Breast epithelium (tissue), 3 donors: ENCODE measurements around the gene MEIS2.

Experiments
- CTCF ChIP-seq, 3 donors: fragments of 450-650 bp; IDR thresholded peaks; one replicate each; pipeline ENCODE4 v1.5.1; 2016 to 2017; ENCODE audit warnings: antibody characterized with exemption in 3 of 3, mild to moderate bottlenecking in 3 of 3, moderate library complexity in 3 of 3
- POLR2A ChIP-seq: fragments of 450-650 bp; IDR thresholded peaks from one replicate; pipeline ENCODE4 v1.6.1; 2016; ENCODE audit warnings: antibody characterized with exemption, mild to moderate bottlenecking, moderate library complexity
- POLR2AphosphoS5 ChIP-seq, 3 donors: sonication (generic); formaldehyde crosslinking; IDR thresholded peaks; one replicate each; pipeline ENCODE4 v1.6.1; 2017; ENCODE audit warnings: antibody characterized with exemption in 3 of 3

DNA sequence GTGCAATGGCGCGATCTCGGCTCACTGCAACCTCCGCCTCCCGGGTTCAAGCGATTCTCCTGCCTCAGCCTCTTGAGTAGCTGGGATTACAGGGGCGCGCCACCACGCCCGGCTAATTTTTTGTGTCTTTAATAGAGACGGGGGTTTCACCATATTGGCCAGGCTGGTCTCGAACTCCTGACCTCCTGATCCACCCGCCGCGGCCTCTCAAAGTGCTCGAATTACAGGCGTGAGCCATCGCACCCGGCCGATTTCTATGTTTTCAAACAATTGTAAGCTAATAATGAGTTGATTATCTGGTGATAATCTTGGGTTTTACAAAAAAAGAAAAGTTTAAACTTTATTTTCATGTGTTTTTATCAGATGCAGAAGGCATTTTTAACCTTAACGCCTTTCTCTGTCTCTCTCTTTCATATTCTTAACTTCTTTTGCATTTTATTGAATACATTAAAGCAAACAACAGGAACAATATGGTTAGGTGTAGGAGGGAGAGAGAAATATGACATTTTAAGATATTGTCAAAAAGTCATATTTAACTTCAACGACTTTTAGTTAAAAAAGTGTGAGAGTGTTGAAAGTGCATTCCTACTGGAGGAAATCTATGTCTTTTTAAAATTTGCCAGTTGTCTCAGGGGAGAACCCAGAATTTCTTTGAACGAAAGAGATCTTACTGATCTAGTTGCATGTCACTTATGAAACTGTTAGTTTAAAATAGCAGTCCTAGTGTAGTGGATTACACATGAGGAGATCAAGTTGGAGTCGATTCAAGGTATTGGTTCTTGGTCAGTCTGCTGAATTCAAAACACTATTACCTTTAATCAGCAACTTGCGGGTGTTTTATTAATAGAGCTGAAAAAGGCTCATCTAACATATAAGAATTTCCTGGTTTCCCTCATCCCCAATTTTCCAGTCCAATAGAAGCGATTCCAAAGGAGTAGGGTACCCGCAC lies 3.4 kb upstream of the MEIS2 start:
- TF ChIP-seq CTCF (IDR thresholded peaks at IDR 0.05), result no peak
- no peak for TF ChIP-seq POLR2A
- TF ChIP-seq POLR2AphosphoS5 (IDR thresholded peaks at IDR 0.05), result no peak
